ENCODE data around the gene AKR1C1.

DNA sequence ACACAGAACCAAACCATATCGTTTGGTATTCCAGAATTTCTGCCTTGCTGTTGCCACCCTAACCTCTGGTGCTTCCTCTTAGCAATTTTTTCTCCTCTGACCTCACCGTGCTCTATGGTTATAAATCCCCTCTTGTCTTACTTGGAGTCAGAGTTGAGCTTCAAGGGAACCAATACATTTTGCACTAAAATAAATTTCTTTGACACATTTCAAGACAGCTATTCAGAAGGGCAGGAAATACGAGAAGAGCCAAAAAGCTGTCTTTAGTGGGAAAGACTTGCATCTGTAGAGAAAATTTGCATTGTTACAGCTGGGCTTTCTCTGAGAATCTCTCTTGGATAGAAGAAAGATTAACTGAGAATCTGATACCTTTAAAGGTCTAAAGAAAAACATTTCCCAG is 54.9 kb downstream of the AKR1C1 start:
- TF ChIP-seq, protein P1, sequence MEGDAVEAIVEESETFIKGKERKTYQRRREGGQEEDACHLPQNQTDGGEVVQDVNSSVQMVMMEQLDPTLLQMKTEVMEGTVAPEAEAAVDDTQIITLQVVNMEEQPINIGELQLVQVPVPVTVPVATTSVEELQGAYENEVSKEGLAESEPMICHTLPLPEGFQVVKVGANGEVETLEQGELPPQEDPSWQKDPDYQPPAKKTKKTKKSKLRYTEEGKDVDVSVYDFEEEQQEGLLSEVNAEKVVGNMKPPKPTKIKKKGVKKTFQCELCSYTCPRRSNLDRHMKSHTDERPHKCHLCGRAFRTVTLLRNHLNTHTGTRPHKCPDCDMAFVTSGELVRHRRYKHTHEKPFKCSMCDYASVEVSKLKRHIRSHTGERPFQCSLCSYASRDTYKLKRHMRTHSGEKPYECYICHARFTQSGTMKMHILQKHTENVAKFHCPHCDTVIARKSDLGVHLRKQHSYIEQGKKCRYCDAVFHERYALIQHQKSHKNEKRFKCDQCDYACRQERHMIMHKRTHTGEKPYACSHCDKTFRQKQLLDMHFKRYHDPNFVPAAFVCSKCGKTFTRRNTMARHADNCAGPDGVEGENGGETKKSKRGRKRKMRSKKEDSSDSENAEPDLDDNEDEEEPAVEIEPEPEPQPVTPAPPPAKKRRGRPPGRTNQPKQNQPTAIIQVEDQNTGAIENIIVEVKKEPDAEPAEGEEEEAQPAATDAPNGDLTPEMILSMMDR (IDR thresholded peaks at IDR 0.05) = no peak
- TF ChIP-seq POLR2A (IDR thresholded peaks at IDR 0.05) = no peak

All from testis (tissue), 2 donors.